Activated CD4-positive, alpha-beta T cell treated with anti-CD3 and anti-CD28 coated beads, Interleukin-2, amount 50 U/mL, for 4 hours (primary cell): ENCODE measurements around the gene DISC1.
"Not testable (repeated sequence)": the region's sequence is repeated elsewhere in the genome, so short reads cannot be mapped to it uniquely, and the experiment has no call there.

Experiments used
- DNase-seq, 2 experiments: peaks; one replicate each; pipeline ENCODE4 v3.0.0-alpha.2; 2020

Gene DISC1

GRCh38 chr1:231735941-231736340, 109.4 kb downstream of the DISC1 start:
- DNase-seq: no peak

GRCh38 chr1:231736464-231736863, 109.9 kb downstream of the DISC1 start:
- no peak for DNase-seq

GRCh38 chr1:231738554-231738953, 112.0 kb downstream of the DISC1 start:
- DNase-seq: no peak

GRCh38 chr1:231743966-231744365, 117.4 kb downstream of the DISC1 start:
- no peak for DNase-seq

GRCh38 chr1:231748760-231749415, 122.3 kb downstream of the DISC1 start:
- DNase-seq: no peak

GRCh38 chr1:231750296-231750695, 123.7 kb downstream of the DISC1 start:
- no peak for DNase-seq

- no peak for DNase-seq
Measured at GRCh38 chr1:231750818-231751362, 124.3 kb downstream of the DISC1 start.

- DNase-seq: no peak
Measured at GRCh38 chr1:231751415-231751814, 124.8 kb downstream of the DISC1 start.

- no peak for DNase-seq
Measured at GRCh38 chr1:231753313-231753712, 126.7 kb downstream of the DISC1 start.

- no peak for DNase-seq
Measured at GRCh38 chr1:231757101-231757404, 130.5 kb downstream of the DISC1 start.

GRCh38 chr1:231757759-231758158, 131.2 kb downstream of the DISC1 start:
- no peak for DNase-seq

GRCh38 chr1:231761252-231761651, 134.7 kb downstream of the DISC1 start:
- no peak for DNase-seq

GRCh38 chr1:231761747-231762541, 135.4 kb downstream of the DISC1 start:
- no peak for DNase-seq

- no peak for DNase-seq
Measured at GRCh38 chr1:231763456-231763855, 136.9 kb downstream of the DISC1 start.

- not testable (repeated sequence) for DNase-seq
Measured at GRCh38 chr1:231765825-231766224, 139.2 kb downstream of the DISC1 start.

GRCh38 chr1:231767471-231767870, 140.9 kb downstream of the DISC1 start:
- no peak for DNase-seq

- DNase-seq: no peak
Measured at GRCh38 chr1:231768416-231768815, 141.8 kb downstream of the DISC1 start.

GRCh38 chr1:231770506-231771175, 144.1 kb downstream of the DISC1 start:
- no peak for DNase-seq

GRCh38 chr1:231774719-231775335, 148.2 kb downstream of the DISC1 start:
- no peak for DNase-seq

- DNase-seq: no peak
Measured at GRCh38 chr1:231776010-231776756, 149.6 kb downstream of the DISC1 start.

- no peak for DNase-seq
Measured at GRCh38 chr1:231776757-231777062, 150.1 kb downstream of the DISC1 start.

GRCh38 chr1:231778009-231778719, 151.6 kb downstream of the DISC1 start:
- DNase-seq: no peak
